GM12874 (cell line): Measurements from ENCODE around the gene PITPNC1.

Source experiments
- CTCF ChIP-seq: IDR thresholded peaks from 2 replicates; pipeline ENCODE4 v1.5.1; 2011; ENCODE audit warnings: low read depth, mild to moderate bottlenecking, control low read depth, low read length, moderate library complexity; ENCODE audit not compliant: insufficient read depth

PITPNC1 gene

DNA sequence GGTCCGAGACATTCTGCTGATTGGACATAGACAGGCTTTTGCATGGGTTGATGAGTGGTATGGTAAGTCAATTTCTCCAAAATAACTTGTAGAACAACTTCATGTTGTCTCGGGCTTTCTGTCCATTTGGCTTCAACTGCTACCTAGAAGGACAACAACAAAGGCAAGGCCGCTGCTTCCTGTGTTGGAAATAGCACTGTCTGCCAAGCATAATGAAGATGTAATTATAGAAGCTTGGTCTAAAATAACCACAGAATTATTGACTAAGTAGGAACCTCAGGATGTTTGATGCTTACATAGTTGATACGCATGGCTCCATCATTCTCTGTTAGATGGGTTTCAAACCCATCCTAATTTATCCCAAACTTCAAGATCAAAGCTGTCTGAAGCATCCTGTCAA is 298.4 kb downstream of the PITPNC1 start:
- no peak for TF ChIP-seq CTCF

DNA sequence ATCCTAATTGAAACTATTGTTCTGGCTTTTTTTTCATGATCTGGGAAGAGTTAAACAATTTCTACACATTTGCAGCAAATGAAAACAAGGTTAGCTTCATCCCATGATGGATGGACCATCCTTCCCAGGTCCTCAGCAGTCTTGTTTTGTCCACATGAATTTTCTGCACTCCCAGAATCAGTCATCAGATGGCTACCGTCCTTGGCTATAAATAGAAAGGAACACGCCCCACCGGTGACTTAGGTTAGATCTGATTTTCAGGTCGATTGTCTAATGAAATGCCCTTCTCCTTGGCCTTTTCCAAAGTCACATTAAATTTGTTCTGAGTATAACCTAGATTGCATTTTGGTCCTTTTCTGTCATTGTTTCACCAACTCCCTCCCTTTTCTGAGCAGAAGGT is 299.2 kb downstream of the PITPNC1 start:
- no peak for TF ChIP-seq CTCF

DNA sequence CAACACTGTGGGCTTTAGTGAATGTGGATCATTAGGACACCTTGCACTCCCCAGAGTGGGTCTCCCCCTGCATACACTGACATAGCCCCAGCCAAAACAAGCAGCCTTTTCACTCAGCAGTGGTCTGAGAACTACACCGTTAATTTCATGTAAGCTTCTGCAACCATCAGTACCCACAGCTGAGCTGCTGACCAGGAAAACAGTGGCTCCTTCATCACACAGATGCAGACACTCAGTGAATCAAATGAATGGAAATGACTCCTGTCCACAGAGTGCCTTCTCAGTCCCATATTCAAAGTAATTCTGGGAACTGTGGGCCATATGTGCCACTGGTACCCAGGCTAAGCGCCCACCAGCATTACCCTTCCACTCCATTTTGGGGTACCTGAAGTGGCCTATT is 301.3 kb downstream of the PITPNC1 start:
- no peak for TF ChIP-seq CTCF

- TF ChIP-seq CTCF: no peak
Observed at GRCh38 chr17:67679225-67679624, 302.1 kb downstream of the PITPNC1 start.

DNA sequence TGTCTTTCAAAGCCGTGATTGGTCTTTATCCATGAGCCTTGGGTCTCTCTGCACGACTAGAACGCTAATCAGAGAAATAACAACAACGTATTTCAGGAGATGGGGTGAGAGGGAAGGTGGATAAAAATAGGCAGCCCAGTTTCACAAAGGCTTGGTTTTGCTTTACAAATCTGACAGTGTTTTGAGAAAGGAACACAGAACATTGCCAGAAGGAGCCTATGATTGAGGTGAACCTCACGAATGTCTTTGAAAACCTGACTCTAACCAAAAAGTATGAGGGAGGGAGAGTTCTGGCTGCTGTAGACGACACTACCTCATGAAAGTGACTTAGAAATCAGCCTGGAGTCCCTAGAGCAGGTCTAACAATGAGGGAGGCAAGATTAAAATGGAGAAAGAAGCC is 302.6 kb downstream of the PITPNC1 start:
- no peak for TF ChIP-seq CTCF

DNA sequence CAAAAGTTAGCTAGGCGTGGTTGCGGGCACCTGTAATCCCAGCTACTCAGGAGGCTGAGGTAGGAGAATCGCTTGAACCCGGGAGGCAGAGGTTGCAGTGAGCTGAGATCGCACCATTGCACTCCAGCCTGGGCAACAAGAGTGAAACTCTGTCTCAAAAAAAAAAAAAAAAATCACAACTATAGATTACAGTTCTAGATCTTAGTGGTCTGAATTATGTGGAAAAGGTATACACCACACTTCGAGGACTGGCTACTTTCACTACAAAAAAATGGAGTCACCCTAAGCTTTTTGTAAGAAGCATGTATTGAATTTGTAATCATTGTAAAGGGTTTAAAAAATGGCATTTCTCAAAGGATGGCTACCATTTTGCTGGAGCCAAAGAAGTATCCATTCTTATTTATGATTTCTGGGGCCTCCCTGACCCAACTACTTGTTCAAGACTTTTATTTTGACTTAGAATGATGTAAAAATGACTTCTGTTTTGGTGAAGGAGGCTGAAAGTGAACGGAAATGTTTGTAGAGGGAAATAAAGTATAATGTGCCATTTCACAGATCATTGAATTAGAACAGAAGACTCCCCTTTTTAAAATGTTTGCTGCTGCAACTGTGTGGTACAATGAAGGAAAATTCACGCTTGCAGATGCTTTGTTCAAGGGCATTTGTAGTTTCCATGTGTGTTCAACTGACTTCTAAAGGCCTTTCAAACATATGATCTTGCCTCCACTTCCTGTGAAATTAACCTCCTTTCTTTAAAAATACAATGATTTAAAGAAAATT is 303.6 kb downstream of the PITPNC1 start:
- TF ChIP-seq CTCF: no peak

- TF ChIP-seq CTCF: no peak
Observed at GRCh38 chr17:67682196-67682595, 305.1 kb downstream of the PITPNC1 start.

DNA sequence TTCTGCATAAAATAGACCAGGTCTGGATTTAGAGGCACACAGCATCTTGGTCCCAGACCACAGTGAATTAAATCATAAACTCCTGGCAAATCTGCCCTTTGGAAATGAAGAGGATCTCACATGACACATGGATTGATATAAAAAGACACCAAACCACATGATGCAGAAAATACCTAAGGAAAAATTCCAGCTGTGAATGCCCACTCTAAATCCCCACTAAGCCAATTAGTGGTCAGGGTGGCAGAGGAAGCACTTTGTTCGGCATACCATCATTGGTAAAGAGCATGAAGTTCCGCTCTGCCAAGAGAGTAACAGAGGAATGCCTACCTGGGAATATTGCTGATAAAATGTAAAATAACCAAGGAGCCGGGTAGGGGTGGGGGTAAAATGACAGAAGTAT is 308.3 kb downstream of the PITPNC1 start:
- no peak for TF ChIP-seq CTCF
